ENCODE results near the gene PKD2L1.
A peak's percentile ranks its signal among the peaks of the same experiment; 100 is the strongest.

PKD2L1 gene

DNA sequence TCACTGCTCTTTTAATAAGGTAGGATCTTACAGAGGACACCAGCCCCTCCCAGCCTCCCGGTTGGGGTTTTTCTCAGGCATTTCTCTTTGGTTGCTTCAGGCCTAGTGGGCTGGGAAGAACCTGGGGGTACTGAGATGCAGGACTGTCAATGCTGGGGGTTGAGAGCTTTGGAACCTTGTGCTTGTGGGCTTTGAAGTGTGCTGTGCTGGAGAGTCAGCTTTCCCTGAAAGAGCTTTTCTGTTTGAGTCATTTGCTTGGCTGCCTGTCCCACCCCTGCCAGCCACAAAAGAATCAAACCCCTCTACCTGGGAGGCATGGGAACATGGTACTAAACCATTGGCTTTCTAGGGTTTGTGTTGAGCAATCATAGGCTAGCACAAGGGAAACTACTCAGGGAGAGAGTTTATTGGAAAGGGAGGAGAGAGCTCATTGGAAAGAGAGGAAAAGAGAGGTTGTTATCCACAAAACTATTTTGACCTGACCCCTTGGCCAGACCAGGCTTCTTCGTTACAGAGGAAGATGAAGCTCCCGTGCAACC, 18.4 kb upstream of the PKD2L1 start:
- H3K18ac ChIP-seq (ENCODE audit: low read depth in 1 of 2, low read length in 2 of 2): peak overlapping the region; percentile 60 to 70
- no peak overlapping the region for H3K27ac ChIP-seq (ENCODE audit: low read length, poor library complexity, severe bottlenecking)
- H3K4me3 ChIP-seq (ENCODE audit: insufficient read depth in 1 of 2, low read depth in 1 of 2, low read length in 2 of 2): peak overlapping the region in 1 of 2 experiments; percentile 88
- H3K79me1 ChIP-seq (replicated peaks; ENCODE audit: low read length, poor library complexity, severe bottlenecking): peaks cover 29% of the 10 kb centered on the region
- peak overlapping the region; percentile 88 for H3K9ac ChIP-seq (ENCODE audit: low read length)
- no peak overlapping the region for H2BK15ac ChIP-seq (ENCODE audit: low read depth, poor library complexity, severe bottlenecking)
- H3K4ac ChIP-seq (ENCODE audit: low read depth in 1 of 2, low read length in 2 of 2): no peak overlapping the region
- no peaks in the 10 kb centered on the region for H3K9me3 ChIP-seq (ENCODE audit: control insufficient read depth, low read length)
- DNase-seq: no peak
- no peak overlapping the region for H2BK5ac ChIP-seq (ENCODE audit: low read depth, low read length, poor library complexity, severe bottlenecking)
- H3K36me3 ChIP-seq (ENCODE audit: control insufficient read depth in 1 of 2, insufficient read depth in 2 of 2, low read depth in 1 of 2, low read length in 2 of 2): peaks cover 25 to 53% of the 10 kb centered on the region in 2 experiments
- H3K23ac ChIP-seq (ENCODE audit: low read length in 2 of 2): no peak overlapping the region
- H3K27me3 ChIP-seq (ENCODE audit: control insufficient read depth in 1 of 2, insufficient read depth in 1 of 2, low read length in 2 of 2): no peaks in the 10 kb centered on the region
- H2BK12ac ChIP-seq (ENCODE audit: low read length in 2 of 2): no peak overlapping the region
- H4K8ac ChIP-seq (ENCODE audit: low read length): no peak overlapping the region
- WGBS: 28% methylated on average over 3 of the region's 3 CpGs
- H2BK120ac ChIP-seq (ENCODE audit: low read depth, low read length): no peak overlapping the region
- peaks cover 23% of the 10 kb centered on the region for H3K4me1 ChIP-seq (ENCODE audit: control insufficient read depth, insufficient read depth, low read depth, low read length)
- H3K14ac ChIP-seq (ENCODE audit: low read length in 2 of 2): peak overlapping the region in 1 of 2 experiments; percentile 55
- no peak overlapping the region for H2AFZ ChIP-seq (ENCODE audit: low read depth, low read length)
- H3K4me2 ChIP-seq (ENCODE audit: low read length, poor library complexity, severe bottlenecking): peak overlapping the region; percentile 83
- H4K91ac ChIP-seq (ENCODE audit: low read length): no peak overlapping the region
- no peak overlapping the region for H2AK5ac ChIP-seq (ENCODE audit: low read length, severe bottlenecking)

DNA sequence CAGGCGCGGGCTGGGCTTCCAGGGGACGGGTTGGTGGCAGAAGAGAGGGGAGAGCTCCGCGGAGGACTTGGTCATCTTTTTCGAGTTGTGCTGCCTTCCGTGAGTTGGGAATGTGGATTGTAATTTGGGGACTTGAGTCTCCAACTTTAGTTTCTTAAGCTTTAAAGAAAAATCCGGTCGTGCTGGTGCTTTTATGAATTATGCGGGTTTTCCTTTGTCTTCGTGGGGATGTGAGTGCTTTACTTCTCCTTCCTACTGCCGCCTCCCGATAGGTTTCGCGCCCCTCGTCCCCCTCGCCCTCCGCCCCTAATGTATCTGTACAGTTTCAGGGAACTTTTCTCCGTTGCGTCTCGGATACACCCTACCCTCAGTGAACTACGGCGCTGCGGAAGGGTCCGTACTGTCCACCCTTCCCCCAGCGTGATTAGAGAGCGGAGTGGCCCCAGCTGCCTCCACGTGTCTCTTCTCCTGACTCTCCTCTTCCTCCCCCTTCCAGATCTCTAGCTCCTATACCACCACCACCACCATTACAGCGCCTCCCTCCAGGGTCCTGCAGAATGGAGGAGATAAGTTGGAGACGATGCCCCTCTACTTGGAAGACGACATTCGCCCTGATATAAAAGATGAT, 17.7 kb upstream of the PKD2L1 start:
- 1% methylated on average over 29 of the region's 32 CpGs for WGBS
- peak; percentile 45 for DNase-seq
- H3K4ac ChIP-seq (ENCODE audit: low read depth in 1 of 2, low read length in 2 of 2): peak overlapping the region; percentile 90 to 100
- H2BK5ac ChIP-seq (ENCODE audit: low read depth, low read length, poor library complexity, severe bottlenecking): peak overlapping the region; percentile 36
- no peak overlapping the region for H2AFZ ChIP-seq (ENCODE audit: low read depth, low read length)
- H4K8ac ChIP-seq (ENCODE audit: low read length): peak overlapping the region; percentile 52
- no peaks in the 10 kb centered on the region for H3K9me3 ChIP-seq (ENCODE audit: control insufficient read depth, low read length)
- H2BK12ac ChIP-seq (ENCODE audit: low read length in 2 of 2): peak overlapping the region; percentile 11 to 97
- peak overlapping the region; percentile 83 for H3K4me2 ChIP-seq (ENCODE audit: low read length, poor library complexity, severe bottlenecking)
- peak overlapping the region; percentile 82 to 99 for H3K18ac ChIP-seq (ENCODE audit: low read depth in 1 of 2, low read length in 2 of 2)
- peaks cover 25 to 48% of the 10 kb centered on the region in 2 experiments for H3K36me3 ChIP-seq (ENCODE audit: control insufficient read depth in 1 of 2, insufficient read depth in 2 of 2, low read depth in 1 of 2, low read length in 2 of 2)
- H2BK15ac ChIP-seq (ENCODE audit: low read depth, poor library complexity, severe bottlenecking): no peak overlapping the region
- peak overlapping the region; percentile 88 for H3K9ac ChIP-seq (ENCODE audit: low read length)
- H2BK120ac ChIP-seq (ENCODE audit: low read depth, low read length): peak overlapping the region; percentile 64
- H3K14ac ChIP-seq (ENCODE audit: low read length in 2 of 2): peak overlapping the region; percentile 43 to 100
- H2AK5ac ChIP-seq (ENCODE audit: low read length, severe bottlenecking): no peak overlapping the region
- peaks cover 28% of the 10 kb centered on the region for H3K79me1 ChIP-seq (replicated peaks; ENCODE audit: low read length, poor library complexity, severe bottlenecking)
- H3K4me3 ChIP-seq (ENCODE audit: insufficient read depth in 1 of 2, low read depth in 1 of 2, low read length in 2 of 2): peak overlapping the region; percentile 88 to 93
- peak overlapping the region; percentile 70 for H4K91ac ChIP-seq (ENCODE audit: low read length)
- peaks cover 23% of the 10 kb centered on the region for H3K4me1 ChIP-seq (ENCODE audit: control insufficient read depth, insufficient read depth, low read depth, low read length)
- no peaks in the 10 kb centered on the region for H3K27me3 ChIP-seq (ENCODE audit: control insufficient read depth in 1 of 2, insufficient read depth in 1 of 2, low read length in 2 of 2)
- H3K23ac ChIP-seq (ENCODE audit: low read length in 2 of 2): peak overlapping the region in 1 of 2 experiments; percentile 98
- H3K27ac ChIP-seq (ENCODE audit: low read length, poor library complexity, severe bottlenecking): peak overlapping the region; percentile 33

DNA sequence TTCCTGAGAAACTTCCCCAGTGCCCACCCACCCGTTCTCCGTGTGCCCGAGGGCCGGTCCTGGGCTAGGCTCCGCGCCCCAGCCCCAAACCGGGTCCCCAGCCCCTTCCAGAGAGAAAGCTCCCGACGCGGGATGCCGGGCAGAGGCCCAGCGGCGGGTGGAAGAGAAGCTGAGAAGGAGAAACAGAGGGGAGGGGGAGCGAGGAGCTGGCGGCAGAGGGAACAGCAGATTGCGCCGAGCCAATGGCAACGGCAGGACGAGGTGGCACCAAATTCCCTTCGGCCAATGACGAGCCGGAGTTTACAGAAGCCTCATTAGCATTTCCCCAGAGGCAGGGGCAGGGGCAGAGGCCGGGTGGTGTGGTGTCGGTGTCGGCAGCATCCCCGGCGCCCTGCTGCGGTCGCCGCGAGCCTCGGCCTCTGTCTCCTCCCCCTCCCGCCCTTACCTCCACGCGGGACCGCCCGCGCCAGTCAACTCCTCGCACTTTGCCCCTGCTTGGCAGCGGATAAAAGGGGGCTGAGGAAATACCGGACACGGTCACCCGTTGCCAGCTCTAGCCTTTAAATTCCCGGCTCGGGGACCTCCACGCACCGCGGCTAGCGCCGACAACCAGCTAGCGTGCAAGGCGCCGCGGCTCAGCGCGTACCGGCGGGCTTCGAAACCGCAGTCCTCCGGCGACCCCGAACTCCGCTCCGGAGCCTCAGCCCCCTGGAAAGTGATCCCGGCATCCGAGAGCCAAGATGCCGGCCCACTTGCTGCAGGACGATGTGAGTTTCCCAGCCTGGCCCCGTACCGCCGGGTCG, 16.9 kb upstream of the PKD2L1 start, which contains the start of gene SCD:
TSS of gene SCD (plus strand) at position 469 of the 803 bp plus-strand sequence. CDS start at position 741, 272 bp downstream.
- H4K8ac ChIP-seq (ENCODE audit: low read length): peak within 1 kb of the TSS; percentile 52
- peak within 1 kb of the TSS; percentile 58 for H2BK5ac ChIP-seq (ENCODE audit: low read depth, low read length, poor library complexity, severe bottlenecking)
- H3K14ac ChIP-seq (ENCODE audit: low read length in 2 of 2): peak within 1 kb of the TSS; percentile 43 to 100
- DNase-seq: peak; percentile 98
- H3K27ac ChIP-seq (ENCODE audit: low read length, poor library complexity, severe bottlenecking): peak within 1 kb of the TSS; percentile 55
- H3K9ac ChIP-seq (ENCODE audit: low read length): peak within 1 kb of the TSS; percentile 88
- H3K23ac ChIP-seq (ENCODE audit: low read length in 2 of 2): peak within 1 kb of the TSS in 1 of 2 experiments; percentile 98
- no peak within 1 kb of the TSS for H2AFZ ChIP-seq (ENCODE audit: low read depth, low read length)
- peaks cover 23% of the 10 kb centered on the region for H3K4me1 ChIP-seq (ENCODE audit: control insufficient read depth, insufficient read depth, low read depth, low read length)
- H3K4me3 ChIP-seq (ENCODE audit: insufficient read depth in 1 of 2, low read depth in 1 of 2, low read length in 2 of 2): peak within 1 kb of the TSS; percentile 88 to 93
- WGBS: under 1% methylated on average over 70 of the region's 73 CpGs
- peak within 1 kb of the TSS; percentile 83 to 99 for H3K18ac ChIP-seq (ENCODE audit: low read depth in 1 of 2, low read length in 2 of 2)
- peak within 1 kb of the TSS; percentile 90 to 100 for H3K4ac ChIP-seq (ENCODE audit: low read depth in 1 of 2, low read length in 2 of 2)
- H2AK5ac ChIP-seq (ENCODE audit: low read length, severe bottlenecking): no peak within 1 kb of the TSS
- peak within 1 kb of the TSS; percentile 98 for H2BK120ac ChIP-seq (ENCODE audit: low read depth, low read length)
- peak within 1 kb of the TSS; percentile 95 for H4K91ac ChIP-seq (ENCODE audit: low read length)
- peak within 1 kb of the TSS; percentile 91 for H3K4me2 ChIP-seq (ENCODE audit: low read length, poor library complexity, severe bottlenecking)
- H2BK15ac ChIP-seq (ENCODE audit: low read depth, poor library complexity, severe bottlenecking): peak within 1 kb of the TSS; percentile 70
- H2BK12ac ChIP-seq (ENCODE audit: low read length in 2 of 2): peak within 1 kb of the TSS; percentile 41 to 97
- H3K9me3 ChIP-seq (ENCODE audit: control insufficient read depth, low read length): no peaks in the 10 kb centered on the region
- peaks cover 23% of the 10 kb centered on the region for H3K79me1 ChIP-seq (replicated peaks; ENCODE audit: low read length, poor library complexity, severe bottlenecking)
- no peaks in the 10 kb centered on the region for H3K27me3 ChIP-seq (ENCODE audit: control insufficient read depth in 1 of 2, insufficient read depth in 1 of 2, low read length in 2 of 2)
- peaks cover 20 to 40% of the 10 kb centered on the region in 2 experiments for H3K36me3 ChIP-seq (ENCODE audit: control insufficient read depth in 1 of 2, insufficient read depth in 2 of 2, low read depth in 1 of 2, low read length in 2 of 2)
